ENCODE measurements around the gene BANP.

DNA sequence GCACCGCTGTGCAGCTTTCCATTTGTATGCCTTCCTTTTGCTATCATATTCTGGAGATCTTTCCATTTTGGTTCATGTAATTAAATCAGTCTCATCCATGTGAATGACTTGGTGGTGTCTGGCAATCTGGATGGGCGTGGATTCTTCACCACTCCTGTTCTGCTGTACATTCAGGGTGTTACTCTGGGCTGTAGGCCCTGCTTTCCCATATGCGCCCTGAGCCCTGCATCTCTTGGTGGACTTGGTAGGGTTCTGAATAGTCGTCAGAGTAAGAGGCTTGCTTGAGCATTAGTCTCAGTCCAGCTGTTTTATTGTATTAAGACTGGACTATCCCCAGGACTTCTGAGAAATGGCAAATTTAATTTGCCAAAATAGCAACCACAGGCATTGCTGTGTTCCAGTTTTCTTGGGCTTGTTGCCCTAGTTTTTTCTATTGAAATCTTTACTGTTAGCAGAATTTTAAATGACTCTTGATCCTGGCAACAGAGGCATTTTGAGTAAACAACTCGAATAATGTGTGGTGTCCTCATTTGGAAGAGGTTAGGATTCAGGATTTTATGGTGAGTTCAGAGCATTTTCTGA is 14.9 kb downstream of the BANP start:
- TF ChIP-seq, protein P1, sequence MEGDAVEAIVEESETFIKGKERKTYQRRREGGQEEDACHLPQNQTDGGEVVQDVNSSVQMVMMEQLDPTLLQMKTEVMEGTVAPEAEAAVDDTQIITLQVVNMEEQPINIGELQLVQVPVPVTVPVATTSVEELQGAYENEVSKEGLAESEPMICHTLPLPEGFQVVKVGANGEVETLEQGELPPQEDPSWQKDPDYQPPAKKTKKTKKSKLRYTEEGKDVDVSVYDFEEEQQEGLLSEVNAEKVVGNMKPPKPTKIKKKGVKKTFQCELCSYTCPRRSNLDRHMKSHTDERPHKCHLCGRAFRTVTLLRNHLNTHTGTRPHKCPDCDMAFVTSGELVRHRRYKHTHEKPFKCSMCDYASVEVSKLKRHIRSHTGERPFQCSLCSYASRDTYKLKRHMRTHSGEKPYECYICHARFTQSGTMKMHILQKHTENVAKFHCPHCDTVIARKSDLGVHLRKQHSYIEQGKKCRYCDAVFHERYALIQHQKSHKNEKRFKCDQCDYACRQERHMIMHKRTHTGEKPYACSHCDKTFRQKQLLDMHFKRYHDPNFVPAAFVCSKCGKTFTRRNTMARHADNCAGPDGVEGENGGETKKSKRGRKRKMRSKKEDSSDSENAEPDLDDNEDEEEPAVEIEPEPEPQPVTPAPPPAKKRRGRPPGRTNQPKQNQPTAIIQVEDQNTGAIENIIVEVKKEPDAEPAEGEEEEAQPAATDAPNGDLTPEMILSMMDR (IDR thresholded peaks at IDR 0.05; ENCODE audit: borderline replicate concordance, extremely low read depth, low read length, poor library complexity, severe bottlenecking), result no peak
- no peak for TF ChIP-seq EZH2 (IDR thresholded peaks at IDR 0.05; ENCODE audit: borderline replicate concordance, low read depth, low read length, severe bottlenecking)
